Progenitor cell of endocrine pancreas (in vitro differentiated cells): ENCODE data around the gene PANX2. TPM values are rescaled to one million over a fixed set of nuclear protein-coding genes. Genes with fewer than 3 reads are reported as not detected.

Experiments
- DNase-seq: peaks from one replicate; pipeline ENCODE4 v3.0.0; 2021; ENCODE audit warnings: low spot score; ENCODE audit not compliant: unreplicated experiment
- H3K27ac Mint-ChIP-seq: 2 replicates; pipeline ENCODE4 v1.8.0; 2021; ENCODE audit warnings: mild to moderate bottlenecking, moderate library complexity, mixed read lengths
- H3K27me3 Mint-ChIP-seq: 2 replicates; pipeline ENCODE4 v1.8.0; 2021; ENCODE audit warnings: mixed read lengths
- H3K36me3 Mint-ChIP-seq: 2 replicates; pipeline ENCODE4 v1.8.0; 2022; ENCODE audit warnings: mixed read lengths; ENCODE audit not compliant: insufficient read depth
- H3K4me1 Mint-ChIP-seq: 2 replicates; pipeline ENCODE4 v1.8.0; 2021; ENCODE audit warnings: low read depth, mixed read lengths
- H3K4me3 Mint-ChIP-seq: 2 replicates; pipeline ENCODE4 v1.8.0; 2021; ENCODE audit warnings: low read depth, mild to moderate bottlenecking, moderate library complexity, mixed read lengths
- H3K9me3 Mint-ChIP-seq: 2 replicates; pipeline ENCODE4 v1.8.0; 2021; ENCODE audit warnings: low read depth, mixed read lengths
- CTCF ChIP-seq: fragments of 200-600 bp; sonication (generic); IDR thresholded peaks from one replicate; pipeline ENCODE4 v1.5.0; 2021; ENCODE audit warnings: antibody characterized with exemption, mild to moderate bottlenecking; ENCODE audit not compliant: unreplicated experiment
- total RNA-seq: library from RNA; stranded (reverse); gene quantifications from 2 replicates; pipeline ENCODE4 v1.2.1, GENCODE V29; 2021

PANX2 gene
- total RNA-seq, 1 donor from 2014 or later = 6.3 TPM

- Mint-ChIP-seq H3K4me1 (peaks cover 4% of the 10 kb centered on the region), H3K36me3 (no peaks in the 10 kb centered on the region), H3K27me3 (peaks cover 11% of the 10 kb centered on the region), H3K4me3 (peak overlapping the region; percentile 55), H3K9me3 (no peaks in the 10 kb centered on the region), H3K27ac (no peak overlapping the region)
- peak; percentile 24 for TF ChIP-seq CTCF
- no peak for DNase-seq
These were observed 673 bp upstream of the PANX2 start for GRCh38 chr22:50169774-50170341.

GRCh38 chr22:50171319-50171964 is 911 bp downstream of the PANX2 start:
- Mint-ChIP-seq H3K36me3 (no peaks in the 10 kb centered on the region), H3K4me1 (peaks cover 4% of the 10 kb centered on the region), H3K27me3 (peaks cover 7% of the 10 kb centered on the region), H3K4me3 (peak overlapping the region; percentile 84), H3K9me3 (no peaks in the 10 kb centered on the region), H3K27ac (peak overlapping the region; percentile 88)
- DNase-seq = no peak
- TF ChIP-seq CTCF = no peak

GRCh38 chr22:50171965-50172421 is 1.5 kb downstream of the PANX2 start:
- Mint-ChIP-seq H3K9me3 (no peaks in the 10 kb centered on the region), H3K27me3 (peaks cover 7% of the 10 kb centered on the region), H3K4me1 (peaks cover 4% of the 10 kb centered on the region), H3K4me3 (peak overlapping the region; percentile 37), H3K36me3 (peaks cover 1% of the 10 kb centered on the region), H3K27ac (no peak overlapping the region)
- TF ChIP-seq CTCF = no peak
- DNase-seq = no peak

GRCh38 chr22:50173311-50173982 is 2.9 kb downstream of the PANX2 start:
- Mint-ChIP-seq H3K4me3 (no peak overlapping the region), H3K27ac (no peak overlapping the region)
- no peak for TF ChIP-seq CTCF

GRCh38 chr22:50173983-50174355 is 3.4 kb downstream of the PANX2 start:
- H3K4me3 Mint-ChIP-seq = no peak overlapping the region
- TF ChIP-seq CTCF = no peak
- H3K9me3 Mint-ChIP-seq = no peaks in the 10 kb centered on the region
- peaks cover 4% of the 10 kb centered on the region for H3K4me1 Mint-ChIP-seq
- H3K27ac Mint-ChIP-seq = no peak overlapping the region
- no peak for DNase-seq
- H3K36me3 Mint-ChIP-seq = peaks cover 4% of the 10 kb centered on the region
- H3K27me3 Mint-ChIP-seq = peaks cover 1% of the 10 kb centered on the region

More at GRCh38 chr22:50173311-50173982, 2.9 kb downstream of the PANX2 start:
- DNase-seq = no peak
- Mint-ChIP-seq H3K9me3 (no peaks in the 10 kb centered on the region), H3K4me1 (peaks cover 4% of the 10 kb centered on the region), H3K27me3 (peaks cover 3% of the 10 kb centered on the region), H3K36me3 (peaks cover 4% of the 10 kb centered on the region)
